ENCODE results near the gene RHBDL2. TPM values are rescaled to one million over a fixed set of nuclear protein-coding genes. Genes with fewer than 3 reads are reported as not detected.
A peak's percentile ranks its signal among the peaks of the same experiment; 100 is the strongest.

Gene RHBDL2
- total and polyA plus RNA-seq, 4 experiments from 2014 or later: not detected

DNA sequence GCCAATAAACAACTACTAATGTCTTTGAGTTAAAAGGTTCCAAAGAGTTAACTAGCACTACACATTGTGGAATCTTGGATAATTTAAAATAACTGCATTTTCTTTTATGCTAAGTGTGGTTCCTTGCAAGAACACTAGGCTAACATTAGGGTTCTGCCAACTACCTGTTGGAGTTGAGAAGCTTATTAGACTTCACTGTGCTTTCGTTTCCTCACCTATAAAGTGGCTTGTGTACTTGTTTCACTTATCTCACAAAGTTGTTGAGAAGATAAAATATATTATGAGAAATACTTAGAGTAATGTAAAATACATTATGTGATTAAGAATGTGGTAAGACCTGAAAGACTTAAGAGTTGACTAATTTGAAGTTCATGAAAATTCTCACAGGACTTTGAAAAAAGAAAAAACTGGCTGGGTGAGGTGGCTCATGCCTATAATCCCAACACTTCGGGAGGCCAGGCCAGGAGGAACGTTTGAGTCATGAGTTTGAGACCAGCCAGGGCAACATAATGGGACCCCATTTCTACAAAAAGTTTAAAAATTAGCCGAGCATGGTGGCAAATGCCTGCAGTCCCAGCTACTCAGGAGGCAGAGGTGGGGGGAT, 76.4 kb downstream of the RHBDL2 start:
- no peaks in the 10 kb centered on the region for H3K9me3 Mint-ChIP-seq
- intact Hi-C loops (cut with micrococcal nuclease): no loop called here
- no peak for DNase-seq
- Histone ChIP-seq H3K36me3 (ENCODE audit: insufficient read depth, low read length) (peaks cover 9% of the 10 kb centered on the region), H3K27me3 (ENCODE audit: insufficient read depth, low read length) (no peaks in the 10 kb centered on the region), H3K9me3 (ENCODE audit: control insufficient read depth in 1 of 2, low read length in 2 of 2) (no peaks in the 10 kb centered on the region), H3K4me1 (ENCODE audit: insufficient read depth, low read length) (peaks cover 11% of the 10 kb centered on the region), H3K4me3 (ENCODE audit: low read length in 2 of 2) (no peak overlapping the region), H3K27ac (ENCODE audit: low read depth, low read length) (no peak overlapping the region)
- H3K36me3 Mint-ChIP-seq: peaks cover 13 to 24% of the 10 kb centered on the region in 2 donors
- H3K4me3 Mint-ChIP-seq: no peak overlapping the region
- H3K27ac Mint-ChIP-seq: peak overlapping the region in 3 of 7 donors; percentile 19 to 36 (median 29)
- CTCF ChIA-PET (ENCODE audit: partially characterized antibody): interaction anchor here (1.0 kb wide), 1 partner anchor 24 kb away, joined by 4 read pairs; no protein-coding TSS in a partner anchor
- POLR2A ChIA-PET (ENCODE audit: partially characterized antibody): no interaction called here
- H3K27me3 Mint-ChIP-seq: no peaks in the 10 kb centered on the region
- peaks cover 23 to 39% (median 37%) of the 10 kb centered on the region in 4 donors for H3K4me1 Mint-ChIP-seq

DNA sequence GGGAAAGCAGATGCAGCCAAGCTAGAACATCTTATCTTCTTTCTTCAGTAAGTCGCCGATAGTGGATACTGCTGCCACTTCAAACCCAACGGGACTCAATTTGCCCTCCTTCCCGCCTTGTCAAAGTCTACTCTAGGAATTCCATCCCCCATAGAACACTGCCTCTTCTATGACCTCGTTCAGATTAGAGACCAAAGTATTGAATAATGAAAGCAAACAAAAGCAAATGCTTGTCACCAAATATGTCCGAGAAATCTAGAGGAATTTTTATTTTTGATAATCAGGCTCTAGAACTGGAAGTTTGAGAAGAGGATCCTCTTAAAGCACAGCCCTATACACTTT, 81.2 kb downstream of the RHBDL2 start:
- ChIA-PET POLR2A (ENCODE audit: partially characterized antibody) (interaction anchor here (0.6 to 2.2 kb wide), 6 partner anchors 8 to 174 kb away, joined by 3 to 28 read pairs (median 4); partner anchors contain the start of genes MYCBP and NDUFS5), CTCF (ENCODE audit: partially characterized antibody) (no interaction called here)
- Mint-ChIP-seq H3K9me3 (peaks cover 0 to 2% (median 0%) of the 10 kb centered on the region in 8 donors), H3K4me1 (peaks cover 33 to 75% (median 53%) of the 10 kb centered on the region in 4 donors), H3K36me3 (peaks cover 18 to 45% of the 10 kb centered on the region in 2 donors), H3K27me3 (no peaks in the 10 kb centered on the region), H3K4me3 (peak overlapping the region; percentile 91 to 97 (median 96)), H3K27ac (peak overlapping the region; percentile 84 to 98 (median 94))
- Histone ChIP-seq H3K36me3 (ENCODE audit: insufficient read depth, low read length) (peaks cover 13% of the 10 kb centered on the region), H3K4me1 (ENCODE audit: insufficient read depth, low read length) (peaks cover 35% of the 10 kb centered on the region), H3K27me3 (ENCODE audit: insufficient read depth, low read length) (no peaks in the 10 kb centered on the region), H3K4me3 (ENCODE audit: low read length in 2 of 2) (peak overlapping the region; percentile 45 to 62), H3K9me3 (ENCODE audit: control insufficient read depth in 1 of 2, low read length in 2 of 2) (no peaks in the 10 kb centered on the region), H3K27ac (ENCODE audit: low read depth, low read length) (peak overlapping the region; percentile 56)
- DNase-seq: no peak
- intact Hi-C loops (cut with micrococcal nuclease): no loop called here

DNA sequence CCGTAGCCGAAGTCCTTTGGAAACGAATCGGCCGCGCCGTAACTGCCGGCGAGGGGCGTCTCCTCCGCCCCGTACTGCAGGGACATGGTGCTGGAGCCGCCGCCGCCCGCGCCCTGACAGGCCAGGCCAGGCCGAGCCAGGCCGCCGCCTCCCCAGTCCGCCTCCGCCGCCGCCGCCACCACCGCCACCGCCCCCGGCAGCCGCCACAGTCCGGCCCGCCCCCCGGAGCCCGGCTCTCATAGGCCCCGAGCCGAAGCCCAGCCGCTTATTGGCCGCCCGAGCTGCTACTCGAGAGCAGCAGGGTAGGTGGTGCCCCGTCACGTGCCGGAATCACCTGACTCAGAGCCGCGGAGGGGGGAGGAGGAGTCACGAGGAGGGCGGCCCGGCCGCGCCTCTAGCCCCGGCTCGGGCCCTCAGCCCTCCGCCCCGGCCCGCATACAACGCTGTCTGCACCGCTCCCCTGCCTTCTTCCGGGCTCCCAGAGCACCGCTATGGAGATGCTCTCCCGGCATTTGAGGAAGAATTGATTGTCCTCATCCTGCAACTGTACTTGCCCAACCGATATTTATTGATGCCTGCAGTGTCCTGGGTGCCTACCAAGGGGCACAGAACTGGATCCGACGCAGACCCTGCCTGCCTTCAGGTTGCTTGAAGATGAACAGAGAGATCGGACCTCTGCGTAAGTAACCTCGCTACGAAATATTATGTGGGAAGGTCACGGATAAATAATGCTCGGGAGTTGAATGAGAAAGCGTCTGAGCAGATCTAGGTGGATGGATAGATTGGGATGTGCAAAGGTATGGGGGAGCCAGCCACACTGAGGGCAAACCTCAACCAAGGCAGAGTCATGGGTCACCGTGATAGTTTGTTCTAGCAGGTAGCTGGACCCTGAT, 81.8 kb downstream of the RHBDL2 start, which contains the start of gene RRAGC:
Gene RRAGC, minus strand, starts transcription at position 212 of the 893 bp plus-strand sequence. Its CDS starts 126 bp downstream, at position 86.
- Mint-ChIP-seq H3K4me3 (peak within 1 kb of the TSS; percentile 91 to 97 (median 96)), H3K36me3 (peaks cover 20 to 49% of the 10 kb centered on the region in 2 donors), H3K9me3 (peaks cover 0 to 2% (median 0%) of the 10 kb centered on the region in 8 donors), H3K4me1 (peaks cover 37 to 77% (median 57%) of the 10 kb centered on the region in 4 donors), H3K27me3 (no peaks in the 10 kb centered on the region), H3K27ac (peak within 1 kb of the TSS; percentile 88 to 98 (median 94))
- DNase-seq: peak; percentile 97 to 99 (median 97)
- Histone ChIP-seq H3K27ac (ENCODE audit: low read depth, low read length) (peak within 1 kb of the TSS; percentile 65), H3K36me3 (ENCODE audit: insufficient read depth, low read length) (peaks cover 16% of the 10 kb centered on the region), H3K4me1 (ENCODE audit: insufficient read depth, low read length) (peaks cover 35% of the 10 kb centered on the region), H3K27me3 (ENCODE audit: insufficient read depth, low read length) (no peaks in the 10 kb centered on the region), H3K4me3 (ENCODE audit: low read length in 2 of 2) (peak within 1 kb of the TSS; percentile 70 to 92), H3K9me3 (ENCODE audit: control insufficient read depth in 1 of 2, low read length in 2 of 2) (no peaks in the 10 kb centered on the region)
- ChIA-PET CTCF (ENCODE audit: partially characterized antibody) (interaction anchor here (1.1 to 1.6 kb wide), 3 partner anchors 14 to 232 kb away, joined by 3 to 5 read pairs (median 4); partner anchors contain the start of gene NDUFS5), POLR2A (ENCODE audit: partially characterized antibody) (interaction anchor here (0.6 to 2.2 kb wide), 12 partner anchors 9 to 1001 kb away, joined by 3 to 28 read pairs (median 4); partner anchors contain the start of genes MTF1, MYCBP and NDUFS5)
- intact Hi-C loops (cut with micrococcal nuclease): loop anchor here (1.0 to 2.0 kb wide), 5 partner anchors 13 to 232 kb away; partner anchors contain the start of genes AKIRIN1, MYCBP and NDUFS5

DNA sequence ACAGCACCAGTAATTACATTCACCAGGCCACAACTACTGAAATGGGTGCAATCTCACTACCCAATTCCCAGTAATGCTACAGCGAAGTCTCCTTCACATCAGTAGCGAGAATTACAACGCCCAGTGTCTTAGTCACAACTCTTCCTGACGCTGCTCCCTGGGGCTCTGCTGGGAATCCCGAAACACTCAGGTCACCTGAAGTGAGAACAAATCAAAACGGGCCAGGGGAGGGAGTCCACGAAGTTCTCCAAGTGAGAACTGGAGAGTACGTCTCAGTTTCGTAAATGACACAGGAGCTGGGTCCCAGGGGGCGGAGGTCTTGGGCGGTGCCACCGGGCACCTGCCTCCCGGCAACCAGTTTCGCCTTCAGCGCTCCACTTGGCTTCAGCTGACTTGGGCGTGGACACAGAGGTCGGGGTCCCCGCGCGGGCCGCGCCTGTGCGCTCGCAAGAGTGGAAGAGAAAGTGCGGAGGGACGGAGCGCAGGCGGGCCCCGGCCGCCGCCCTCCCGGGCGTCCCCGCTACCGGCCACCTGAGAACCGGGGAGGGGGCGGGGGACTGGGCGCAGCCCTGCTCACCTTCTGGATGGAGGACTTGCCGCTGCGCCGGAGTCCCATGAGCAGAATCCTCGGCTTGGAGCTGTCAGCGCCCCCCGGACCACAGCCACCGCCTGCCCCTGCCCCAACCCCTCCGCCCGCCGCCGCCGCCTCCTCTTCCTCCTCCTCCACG, 82.6 kb downstream of the RHBDL2 start:
- Histone ChIP-seq H3K27me3 (ENCODE audit: insufficient read depth, low read length) (no peaks in the 10 kb centered on the region), H3K27ac (ENCODE audit: low read depth, low read length) (peak overlapping the region; percentile 65), H3K9me3 (ENCODE audit: control insufficient read depth in 1 of 2, low read length in 2 of 2) (no peaks in the 10 kb centered on the region), H3K4me1 (ENCODE audit: insufficient read depth, low read length) (peaks cover 35% of the 10 kb centered on the region), H3K4me3 (ENCODE audit: low read length in 2 of 2) (peak overlapping the region; percentile 70 to 92), H3K36me3 (ENCODE audit: insufficient read depth, low read length) (peaks cover 16% of the 10 kb centered on the region)
- H3K27ac Mint-ChIP-seq: peak overlapping the region; percentile 87 to 93 (median 90)
- POLR2A ChIA-PET (ENCODE audit: partially characterized antibody): interaction anchor here (0.7 to 2.2 kb wide), 10 partner anchors 10 to 1000 kb away, joined by 3 to 28 read pairs (median 5); partner anchors contain the start of genes MTF1, MYCBP and NDUFS5
- CTCF ChIA-PET (ENCODE audit: partially characterized antibody): interaction anchor here (1.1 to 1.6 kb wide), 3 partner anchors 15 to 233 kb away, joined by 3 to 5 read pairs (median 4); partner anchors contain the start of gene NDUFS5
- no peaks in the 10 kb centered on the region for H3K27me3 Mint-ChIP-seq
- intact Hi-C loops (cut with micrococcal nuclease): loop anchor here (1.0 to 2.0 kb wide), 5 partner anchors 14 to 233 kb away; partner anchors contain the start of genes AKIRIN1, MYCBP and NDUFS5
- H3K4me3 Mint-ChIP-seq: peak overlapping the region; percentile 91 to 97 (median 94)
- H3K9me3 Mint-ChIP-seq: peaks cover 0 to 2% (median 0%) of the 10 kb centered on the region in 8 donors
- peaks cover 38 to 73% (median 56%) of the 10 kb centered on the region in 4 donors for H3K4me1 Mint-ChIP-seq
- H3K36me3 Mint-ChIP-seq: peaks cover 15 to 46% of the 10 kb centered on the region in 2 donors
- peak in 2 of 5 donors; percentile 28 to 65 for DNase-seq

DNA sequence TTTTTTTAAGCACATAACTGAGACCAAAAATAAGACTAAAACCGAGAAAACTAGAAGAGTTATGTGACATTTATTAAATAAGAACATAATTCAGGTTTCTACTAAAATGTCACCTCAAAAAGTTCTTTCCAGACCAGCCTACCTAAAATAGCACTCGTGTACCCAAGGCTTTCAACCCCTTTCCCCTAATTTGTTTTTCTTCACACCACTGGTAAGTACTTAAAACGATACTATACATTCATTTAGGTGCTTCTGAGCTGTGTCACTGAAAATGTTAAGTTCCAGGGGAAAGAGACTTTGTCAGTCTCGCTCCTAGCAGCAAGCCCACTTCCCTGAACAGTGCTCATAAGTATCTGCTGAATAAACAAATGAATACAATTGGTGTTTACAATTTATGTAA, 88.8 kb downstream of the RHBDL2 start:
- H3K36me3 ChIP-seq (ENCODE audit: insufficient read depth, low read length): peaks cover 29% of the 10 kb centered on the region
- DNase-seq: no peak
- H3K9me3 ChIP-seq (ENCODE audit: control insufficient read depth in 1 of 2, low read length in 2 of 2): no peaks in the 10 kb centered on the region
- intact Hi-C loops (cut with micrococcal nuclease): no loop called here
- Mint-ChIP-seq H3K27me3 (no peaks in the 10 kb centered on the region), H3K27ac (peak overlapping the region in 6 of 7 donors; percentile 5 to 64 (median 40)), H3K4me1 (peaks cover 26 to 40% (median 33%) of the 10 kb centered on the region in 4 donors), H3K36me3 (peaks cover 30 to 55% of the 10 kb centered on the region in 2 donors), H3K9me3 (peaks cover 0 to 2% (median 0%) of the 10 kb centered on the region in 8 donors), H3K4me3 (no peak overlapping the region)
- H3K4me3 ChIP-seq (ENCODE audit: low read length in 2 of 2): no peak overlapping the region
- ChIA-PET POLR2A (ENCODE audit: partially characterized antibody) (no interaction called here), CTCF (ENCODE audit: partially characterized antibody) (interaction anchor here (1.0 kb wide), 1 partner anchor 18 kb away, joined by 3 read pairs; no protein-coding TSS in a partner anchor)
- no peak overlapping the region for H3K27ac ChIP-seq (ENCODE audit: low read depth, low read length)
- no peaks in the 10 kb centered on the region for H3K27me3 ChIP-seq (ENCODE audit: insufficient read depth, low read length)
- peaks cover 13% of the 10 kb centered on the region for H3K4me1 ChIP-seq (ENCODE audit: insufficient read depth, low read length)

DNA sequence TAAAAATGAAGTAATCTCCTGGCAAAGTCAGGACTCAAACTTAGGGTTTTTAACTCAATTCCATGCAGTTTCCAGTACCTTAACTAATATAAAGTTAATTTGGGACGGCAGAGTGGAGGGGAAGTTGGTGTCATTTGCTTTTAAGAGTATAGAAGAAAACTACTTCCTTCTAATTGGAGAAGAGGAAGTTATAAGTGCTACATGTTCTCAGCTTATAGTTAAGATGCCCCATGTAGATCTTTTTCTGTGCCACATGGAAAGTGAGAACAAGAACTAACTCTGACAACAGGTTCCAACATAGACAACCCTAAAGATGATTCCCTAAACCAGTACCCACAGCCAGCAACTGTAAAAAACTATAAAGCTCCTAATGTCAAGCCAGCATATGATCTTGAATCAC, 93.6 kb downstream of the RHBDL2 start:
- Histone ChIP-seq H3K9me3 (ENCODE audit: control insufficient read depth in 1 of 2, low read length in 2 of 2) (no peaks in the 10 kb centered on the region), H3K4me1 (ENCODE audit: insufficient read depth, low read length) (no peaks in the 10 kb centered on the region), H3K4me3 (ENCODE audit: low read length in 2 of 2) (no peak overlapping the region), H3K27me3 (ENCODE audit: insufficient read depth, low read length) (no peaks in the 10 kb centered on the region), H3K36me3 (ENCODE audit: insufficient read depth, low read length) (peaks cover 40% of the 10 kb centered on the region), H3K27ac (ENCODE audit: low read depth, low read length) (no peak overlapping the region)
- Mint-ChIP-seq H3K36me3 (peaks cover 55 to 69% of the 10 kb centered on the region in 2 donors), H3K4me1 (peaks cover 20 to 31% (median 24%) of the 10 kb centered on the region in 4 donors), H3K4me3 (no peak overlapping the region), H3K27me3 (no peaks in the 10 kb centered on the region), H3K9me3 (peaks cover 0 to 3% (median 0%) of the 10 kb centered on the region in 8 donors), H3K27ac (peak overlapping the region in 4 of 7 donors; percentile 46 to 62 (median 54))
- CTCF ChIA-PET (ENCODE audit: partially characterized antibody): interaction anchor here (1.7 to 1.8 kb wide), 2 partner anchors 13 to 244 kb away, joined by 4 to 6 read pairs; no protein-coding TSS in a partner anchor
- POLR2A ChIA-PET (ENCODE audit: partially characterized antibody): no interaction called here
- no peak for DNase-seq
- intact Hi-C loops (cut with micrococcal nuclease): no loop called here

Measured in CD4-positive, alpha-beta memory T cell (primary cell).